Measurements from ENCODE around the gene KRTAP10-4.

Gene KRTAP10-4

GRCh38 chr21:44533891-44534627, 39.5 kb upstream of the KRTAP10-4 start:
- 90% methylated on average over 15 of the region's 21 CpGs for WGBS
- no peak overlapping the region for H3K4me3 ChIP-seq (ENCODE audit: insufficient read depth in 1 of 2, low read depth in 1 of 2, low read length in 2 of 2)
- no peak overlapping the region for H2AFZ ChIP-seq (ENCODE audit: low read depth, low read length)
- no peaks in the 10 kb centered on the region for H3K36me3 ChIP-seq (ENCODE audit: control insufficient read depth in 1 of 2, insufficient read depth in 2 of 2, low read depth in 1 of 2, low read length in 2 of 2)
- no peak overlapping the region for H2BK12ac ChIP-seq (ENCODE audit: low read length in 2 of 2)
- no peak overlapping the region for H2BK120ac ChIP-seq (ENCODE audit: low read depth, low read length)
- no peak overlapping the region for H4K8ac ChIP-seq (ENCODE audit: low read length)
- H3K14ac ChIP-seq (ENCODE audit: low read length in 2 of 2): no peak overlapping the region
- no peak overlapping the region for H2BK15ac ChIP-seq (ENCODE audit: low read depth, poor library complexity, severe bottlenecking)
- H3K4ac ChIP-seq (ENCODE audit: low read depth in 1 of 2, low read length in 2 of 2): no peak overlapping the region
- H2BK5ac ChIP-seq (ENCODE audit: low read depth, low read length, poor library complexity, severe bottlenecking): no peak overlapping the region
- H3K79me1 ChIP-seq (replicated peaks; ENCODE audit: low read length, poor library complexity, severe bottlenecking): no peaks in the 10 kb centered on the region
- no peak for DNase-seq
- no peak overlapping the region for H3K27ac ChIP-seq (ENCODE audit: low read length, poor library complexity, severe bottlenecking)
- H3K18ac ChIP-seq (ENCODE audit: low read depth in 1 of 2, low read length in 2 of 2): no peak overlapping the region
- no peak overlapping the region for H3K4me2 ChIP-seq (ENCODE audit: low read length, poor library complexity, severe bottlenecking)
- no peaks in the 10 kb centered on the region for H3K9me3 ChIP-seq (ENCODE audit: control insufficient read depth, low read length)
- H4K91ac ChIP-seq (ENCODE audit: low read length): peak overlapping the region; percentile 40
- no peaks in the 10 kb centered on the region for H3K4me1 ChIP-seq (ENCODE audit: control insufficient read depth, insufficient read depth, low read depth, low read length)
- H3K23ac ChIP-seq (ENCODE audit: low read length in 2 of 2): no peak overlapping the region
- H2AK5ac ChIP-seq (ENCODE audit: low read length, severe bottlenecking): no peak overlapping the region
- peaks cover 0 to 8% of the 10 kb centered on the region in 2 experiments for H3K27me3 ChIP-seq (ENCODE audit: control insufficient read depth in 1 of 2, insufficient read depth in 1 of 2, low read length in 2 of 2)
- no peak overlapping the region for H3K9ac ChIP-seq (ENCODE audit: low read length)

DNA sequence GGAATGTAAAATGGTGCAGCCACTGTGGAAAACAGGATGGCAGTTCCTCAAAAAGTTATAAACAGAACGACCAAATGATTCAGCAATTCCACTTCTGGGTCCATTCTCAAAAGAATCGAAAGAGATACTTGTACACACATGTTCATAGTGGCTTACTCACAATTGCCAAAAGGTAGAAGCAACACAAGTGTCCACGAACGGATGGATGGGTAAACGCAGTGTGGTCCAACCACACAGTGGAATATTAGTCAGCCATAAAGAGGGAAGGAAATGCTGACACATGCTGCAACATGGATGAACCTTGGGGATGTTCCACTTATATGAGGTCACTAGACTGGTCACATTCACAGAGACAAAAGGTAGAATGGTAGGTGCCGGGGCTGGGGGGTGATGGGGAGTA, 38.8 kb upstream of the KRTAP10-4 start:
- no peak overlapping the region for H2BK12ac ChIP-seq (ENCODE audit: low read length in 2 of 2)
- no peaks in the 10 kb centered on the region for H3K4me1 ChIP-seq (ENCODE audit: control insufficient read depth, insufficient read depth, low read depth, low read length)
- no peak overlapping the region for H2BK5ac ChIP-seq (ENCODE audit: low read depth, low read length, poor library complexity, severe bottlenecking)
- no peak overlapping the region for H3K14ac ChIP-seq (ENCODE audit: low read length in 2 of 2)
- no peak overlapping the region for H2BK120ac ChIP-seq (ENCODE audit: low read depth, low read length)
- H3K4me2 ChIP-seq (ENCODE audit: low read length, poor library complexity, severe bottlenecking): no peak overlapping the region
- H2AFZ ChIP-seq (ENCODE audit: low read depth, low read length): no peak overlapping the region
- H3K27ac ChIP-seq (ENCODE audit: low read length, poor library complexity, severe bottlenecking): no peak overlapping the region
- no peak overlapping the region for H2AK5ac ChIP-seq (ENCODE audit: low read length, severe bottlenecking)
- H2BK15ac ChIP-seq (ENCODE audit: low read depth, poor library complexity, severe bottlenecking): no peak overlapping the region
- H4K8ac ChIP-seq (ENCODE audit: low read length): no peak overlapping the region
- H4K91ac ChIP-seq (ENCODE audit: low read length): no peak overlapping the region
- H3K18ac ChIP-seq (ENCODE audit: low read depth in 1 of 2, low read length in 2 of 2): no peak overlapping the region
- H3K4me3 ChIP-seq (ENCODE audit: insufficient read depth in 1 of 2, low read depth in 1 of 2, low read length in 2 of 2): no peak overlapping the region
- no peaks in the 10 kb centered on the region for H3K36me3 ChIP-seq (ENCODE audit: control insufficient read depth in 1 of 2, insufficient read depth in 2 of 2, low read depth in 1 of 2, low read length in 2 of 2)
- DNase-seq: no peak
- H3K9ac ChIP-seq (ENCODE audit: low read length): no peak overlapping the region
- peaks cover 0 to 8% of the 10 kb centered on the region in 2 experiments for H3K27me3 ChIP-seq (ENCODE audit: control insufficient read depth in 1 of 2, insufficient read depth in 1 of 2, low read length in 2 of 2)
- H3K23ac ChIP-seq (ENCODE audit: low read length in 2 of 2): no peak overlapping the region
- H3K9me3 ChIP-seq (ENCODE audit: control insufficient read depth, low read length): no peaks in the 10 kb centered on the region
- H3K79me1 ChIP-seq (replicated peaks; ENCODE audit: low read length, poor library complexity, severe bottlenecking): no peaks in the 10 kb centered on the region
- no peak overlapping the region for H3K4ac ChIP-seq (ENCODE audit: low read depth in 1 of 2, low read length in 2 of 2)
- WGBS: 95% methylated on average over 6 of the region's 6 CpGs

DNA sequence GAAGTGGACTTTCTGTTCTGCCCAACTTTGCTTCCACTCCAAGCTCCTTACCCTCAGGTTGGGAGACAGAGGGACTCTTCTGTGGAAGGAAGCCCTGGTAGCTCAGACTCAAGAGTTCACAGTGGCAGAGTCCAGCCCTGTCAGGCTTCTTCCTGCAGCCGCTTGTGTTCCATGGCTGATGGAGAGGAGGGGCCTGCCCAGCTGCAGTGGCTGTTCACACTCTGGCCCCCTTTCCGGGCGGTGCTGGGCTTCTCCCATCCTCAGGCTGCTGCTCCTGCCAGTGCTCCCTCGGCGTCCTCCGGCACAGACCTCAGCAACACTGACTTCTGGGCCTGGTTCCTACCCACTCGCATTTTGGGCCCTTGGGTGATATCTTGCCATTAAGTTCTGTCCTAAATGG, 37.6 kb upstream of the KRTAP10-4 start:
- H2AFZ ChIP-seq (ENCODE audit: low read depth, low read length): no peak overlapping the region
- no peaks in the 10 kb centered on the region for H3K4me1 ChIP-seq (ENCODE audit: control insufficient read depth, insufficient read depth, low read depth, low read length)
- no peak overlapping the region for H3K18ac ChIP-seq (ENCODE audit: low read depth in 1 of 2, low read length in 2 of 2)
- peaks cover 1% of the 10 kb centered on the region for H3K9me3 ChIP-seq (ENCODE audit: control insufficient read depth, low read length)
- H3K4ac ChIP-seq (ENCODE audit: low read depth in 1 of 2, low read length in 2 of 2): no peak overlapping the region
- H3K79me1 ChIP-seq (replicated peaks; ENCODE audit: low read length, poor library complexity, severe bottlenecking): no peaks in the 10 kb centered on the region
- H3K9ac ChIP-seq (ENCODE audit: low read length): no peak overlapping the region
- no peak overlapping the region for H3K23ac ChIP-seq (ENCODE audit: low read length in 2 of 2)
- H2AK5ac ChIP-seq (ENCODE audit: low read length, severe bottlenecking): no peak overlapping the region
- no peak overlapping the region for H4K8ac ChIP-seq (ENCODE audit: low read length)
- no peak overlapping the region for H3K14ac ChIP-seq (ENCODE audit: low read length in 2 of 2)
- no peak overlapping the region for H2BK120ac ChIP-seq (ENCODE audit: low read depth, low read length)
- no peaks in the 10 kb centered on the region for H3K36me3 ChIP-seq (ENCODE audit: control insufficient read depth in 1 of 2, insufficient read depth in 2 of 2, low read depth in 1 of 2, low read length in 2 of 2)
- DNase-seq: no peak
- no peak overlapping the region for H2BK5ac ChIP-seq (ENCODE audit: low read depth, low read length, poor library complexity, severe bottlenecking)
- no peak overlapping the region for H4K91ac ChIP-seq (ENCODE audit: low read length)
- H3K4me2 ChIP-seq (ENCODE audit: low read length, poor library complexity, severe bottlenecking): no peak overlapping the region
- 73% methylated on average over 6 of the region's 7 CpGs for WGBS
- H3K4me3 ChIP-seq (ENCODE audit: insufficient read depth in 1 of 2, low read depth in 1 of 2, low read length in 2 of 2): no peak overlapping the region
- H2BK15ac ChIP-seq (ENCODE audit: low read depth, poor library complexity, severe bottlenecking): no peak overlapping the region
- H2BK12ac ChIP-seq (ENCODE audit: low read length in 2 of 2): no peak overlapping the region
- peaks cover 0 to 6% of the 10 kb centered on the region in 2 experiments for H3K27me3 ChIP-seq (ENCODE audit: control insufficient read depth in 1 of 2, insufficient read depth in 1 of 2, low read length in 2 of 2)
- H3K27ac ChIP-seq (ENCODE audit: low read length, poor library complexity, severe bottlenecking): no peak overlapping the region

DNA sequence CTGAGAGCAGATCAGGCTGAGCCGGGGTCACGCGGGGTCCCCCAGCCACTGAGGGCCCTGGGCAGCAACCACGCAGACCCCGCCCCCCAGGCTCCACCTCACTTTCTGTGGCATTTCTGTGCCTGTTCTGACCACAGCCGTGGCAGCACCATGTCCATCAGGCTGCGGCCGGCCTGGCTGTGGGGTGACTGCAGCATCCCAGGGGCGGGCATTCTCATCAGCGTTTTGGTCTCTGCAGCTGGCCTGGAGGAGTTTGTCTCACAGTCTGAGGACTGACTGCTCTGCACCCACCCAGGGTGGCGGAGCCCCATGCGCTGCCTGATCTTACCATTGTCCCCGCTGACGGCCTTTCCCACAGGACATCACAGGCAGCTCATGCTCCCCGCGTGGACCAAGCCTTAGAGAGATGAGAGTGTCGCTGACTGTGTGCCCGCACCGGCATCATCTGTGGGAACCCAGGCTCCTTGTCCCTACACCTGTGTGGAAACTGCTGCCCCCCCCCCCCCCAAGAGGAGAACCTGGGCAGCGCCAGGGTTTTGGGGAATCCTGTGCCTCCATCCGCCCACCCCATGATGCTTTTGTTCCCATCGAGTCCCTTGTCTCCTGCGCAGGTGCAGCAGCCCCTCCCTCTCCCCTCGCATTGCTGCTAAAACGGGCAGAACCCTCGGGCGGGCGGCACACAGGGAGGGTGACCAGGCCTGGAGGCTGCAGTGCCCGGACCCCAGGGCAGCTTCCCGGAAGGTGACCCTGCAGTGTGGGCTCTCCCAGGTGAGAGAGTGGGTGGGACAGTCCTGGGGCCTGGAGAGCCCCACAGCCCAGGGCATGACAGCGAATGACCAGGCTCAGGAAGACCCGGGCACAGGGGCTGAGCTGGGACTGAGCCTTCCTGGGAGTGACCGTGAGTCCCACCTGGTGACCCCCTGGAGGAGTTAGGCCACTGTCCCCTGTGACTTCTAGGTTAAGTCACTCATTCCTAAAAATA, 35.3 kb upstream of the KRTAP10-4 start:
- no peak overlapping the region for H3K27ac ChIP-seq (ENCODE audit: low read length, poor library complexity, severe bottlenecking)

More for the DNA sequence above, 35.3 kb upstream of the KRTAP10-4 start:
- 92% methylated on average over 33 of the region's 33 CpGs for WGBS
- Histone ChIP-seq H3K9me3 (ENCODE audit: control insufficient read depth, low read length) (peaks cover 11% of the 10 kb centered on the region), H3K4me2 (ENCODE audit: low read length, poor library complexity, severe bottlenecking) (no peak overlapping the region), H4K91ac (ENCODE audit: low read length) (no peak overlapping the region), H2BK5ac (ENCODE audit: low read depth, low read length, poor library complexity, severe bottlenecking) (no peak overlapping the region), H3K36me3 (ENCODE audit: control insufficient read depth in 1 of 2, insufficient read depth in 2 of 2, low read depth in 1 of 2, low read length in 2 of 2) (no peaks in the 10 kb centered on the region), H3K4ac (ENCODE audit: low read depth in 1 of 2, low read length in 2 of 2) (no peak overlapping the region), H3K14ac (ENCODE audit: low read length in 2 of 2) (no peak overlapping the region), H3K18ac (ENCODE audit: low read depth in 1 of 2, low read length in 2 of 2) (no peak overlapping the region), H2BK12ac (ENCODE audit: low read length in 2 of 2) (no peak overlapping the region), H3K23ac (ENCODE audit: low read length in 2 of 2) (no peak overlapping the region), H4K8ac (ENCODE audit: low read length) (no peak overlapping the region), H2AFZ (ENCODE audit: low read depth, low read length) (no peak overlapping the region), H2BK15ac (ENCODE audit: low read depth, poor library complexity, severe bottlenecking) (no peak overlapping the region), H3K27me3 (ENCODE audit: control insufficient read depth in 1 of 2, insufficient read depth in 1 of 2, low read length in 2 of 2) (peaks cover 4 to 9% of the 10 kb centered on the region in 2 experiments), H2BK120ac (ENCODE audit: low read depth, low read length) (no peak overlapping the region), H3K79me1 (replicated peaks; ENCODE audit: low read length, poor library complexity, severe bottlenecking) (no peaks in the 10 kb centered on the region), H3K4me1 (ENCODE audit: control insufficient read depth, insufficient read depth, low read depth, low read length) (no peaks in the 10 kb centered on the region), H3K9ac (ENCODE audit: low read length) (no peak overlapping the region), H3K4me3 (ENCODE audit: insufficient read depth in 1 of 2, low read depth in 1 of 2, low read length in 2 of 2) (no peak overlapping the region), H2AK5ac (ENCODE audit: low read length, severe bottlenecking) (no peak overlapping the region)
- DNase-seq: no peak

Measured in mesenchymal stem cell (in vitro differentiated cells and primary cell).